Umbilical cord (tissue), 2 donors: Measurements from ENCODE around the gene FKRP. TPM values are rescaled to one million over a fixed set of nuclear protein-coding genes. Genes with fewer than 3 reads are reported as not detected.
"Not testable (repeated sequence)": the region's sequence is repeated elsewhere in the genome, so short reads cannot be mapped to it uniquely, and the experiment has no call there.

Source experiments
- DNase-seq: peaks from one replicate; pipeline ENCODE4 v3.0.0-alpha.2; 2015; ENCODE audit warnings: low spot score
- total RNA-seq: library from RNA; depleted of rRNA; stranded (reverse); fragments of >200 nt; gene quantifications from one replicate; pipeline ENCODE4 v1.2.3, GENCODE V29; 2014; ENCODE audit warnings: low replicate concordance; ENCODE audit not compliant: insufficient read depth

The FKRP gene
- total RNA-seq, 1 donor from 2014 or later = 27.0 TPM

DNA sequence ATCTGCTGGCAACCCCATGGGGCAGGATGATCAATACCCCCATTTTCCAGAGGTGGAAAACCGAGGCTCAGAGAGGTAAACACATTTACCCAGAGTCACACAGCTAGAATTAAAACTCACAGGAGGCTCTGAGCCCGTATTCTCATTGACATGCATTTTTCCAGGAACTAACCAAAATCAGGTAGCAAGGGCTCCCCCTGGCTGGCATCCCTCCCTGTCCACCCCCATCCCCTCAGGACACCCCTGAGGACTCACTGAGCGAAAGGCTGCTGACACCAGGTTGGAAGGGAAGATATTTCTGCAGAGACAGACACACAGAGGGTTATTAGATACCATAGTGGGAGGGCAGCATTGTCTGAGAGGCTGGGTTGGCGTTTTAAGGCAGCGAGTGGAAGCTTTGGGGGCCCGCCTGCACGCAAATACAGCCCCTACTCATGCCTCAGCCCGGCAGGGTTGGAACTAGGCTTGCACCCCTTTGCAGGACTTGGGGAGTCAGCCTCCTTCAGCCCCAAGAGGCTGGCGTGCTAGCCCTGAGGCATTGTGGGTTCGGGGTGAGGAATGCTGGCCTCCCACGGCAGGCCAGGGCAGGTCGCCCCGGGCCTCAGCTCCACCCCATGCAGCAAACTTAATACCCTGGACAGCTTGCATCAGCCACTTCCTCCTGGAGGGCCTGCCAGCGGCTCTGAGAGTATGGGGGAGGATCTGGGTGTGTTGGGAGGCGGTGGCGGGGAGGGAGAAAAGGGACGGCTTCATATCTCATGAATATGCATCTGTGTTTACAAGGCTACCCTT, 38.6 kb downstream of the FKRP start:
- peak; percentile 76 for DNase-seq

DNA sequence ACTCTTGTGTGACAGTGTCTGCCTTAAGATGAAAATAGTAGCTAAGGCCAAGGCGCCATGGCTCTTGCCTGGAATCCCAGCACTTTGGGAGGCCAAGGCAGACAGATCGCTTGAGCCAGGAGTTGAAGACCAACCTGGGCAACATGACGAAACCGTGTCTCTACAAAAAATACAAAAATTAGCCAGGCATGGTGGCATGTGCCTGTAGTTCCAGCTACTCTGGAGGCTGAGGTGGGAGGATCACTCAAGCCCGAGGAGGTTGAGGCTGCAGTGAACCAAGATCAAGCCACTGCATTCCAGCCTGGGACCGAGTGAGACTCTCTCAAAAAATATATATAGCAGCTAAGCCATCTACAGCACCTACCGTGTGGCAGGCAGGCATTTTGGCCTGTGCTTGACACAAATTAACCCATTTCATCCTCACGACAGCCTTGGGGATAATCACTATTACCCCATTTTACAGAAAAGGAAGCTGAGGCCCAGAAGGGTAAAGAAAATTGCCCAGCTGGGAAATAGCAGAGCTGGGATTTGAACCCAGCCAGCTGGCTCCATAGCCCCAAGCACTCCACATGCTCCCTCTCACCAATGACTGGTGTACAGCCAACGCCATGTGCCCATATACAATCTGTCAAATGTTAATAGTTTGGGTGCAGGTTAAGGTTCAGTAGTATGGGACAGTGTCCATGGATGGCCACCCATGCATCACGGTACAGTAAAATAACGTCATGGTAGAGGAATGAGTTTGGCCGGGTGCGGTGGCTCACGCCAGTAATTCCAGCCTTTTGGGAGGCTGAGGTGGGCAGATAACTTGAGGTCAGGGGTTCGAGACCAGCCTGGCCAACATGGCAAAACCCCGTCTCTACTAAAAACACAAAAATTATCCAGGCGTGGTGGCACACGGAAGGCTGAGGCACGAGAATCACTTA, 39.5 kb downstream of the FKRP start:
- no peak for DNase-seq

DNA sequence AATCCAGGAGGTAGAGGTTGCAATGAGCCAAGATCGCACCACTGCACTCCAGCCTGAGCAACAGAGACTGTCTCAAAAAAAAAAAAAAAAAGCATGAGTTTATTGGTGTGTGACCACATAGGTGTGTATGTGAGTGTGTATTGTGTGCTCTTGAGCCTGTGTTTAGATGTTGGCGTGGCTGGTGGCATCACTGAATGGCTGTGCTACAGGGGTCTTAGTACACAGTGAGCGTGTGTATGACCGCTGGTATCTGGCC, 40.1 kb downstream of the FKRP start:
- DNase-seq = no peak

DNA sequence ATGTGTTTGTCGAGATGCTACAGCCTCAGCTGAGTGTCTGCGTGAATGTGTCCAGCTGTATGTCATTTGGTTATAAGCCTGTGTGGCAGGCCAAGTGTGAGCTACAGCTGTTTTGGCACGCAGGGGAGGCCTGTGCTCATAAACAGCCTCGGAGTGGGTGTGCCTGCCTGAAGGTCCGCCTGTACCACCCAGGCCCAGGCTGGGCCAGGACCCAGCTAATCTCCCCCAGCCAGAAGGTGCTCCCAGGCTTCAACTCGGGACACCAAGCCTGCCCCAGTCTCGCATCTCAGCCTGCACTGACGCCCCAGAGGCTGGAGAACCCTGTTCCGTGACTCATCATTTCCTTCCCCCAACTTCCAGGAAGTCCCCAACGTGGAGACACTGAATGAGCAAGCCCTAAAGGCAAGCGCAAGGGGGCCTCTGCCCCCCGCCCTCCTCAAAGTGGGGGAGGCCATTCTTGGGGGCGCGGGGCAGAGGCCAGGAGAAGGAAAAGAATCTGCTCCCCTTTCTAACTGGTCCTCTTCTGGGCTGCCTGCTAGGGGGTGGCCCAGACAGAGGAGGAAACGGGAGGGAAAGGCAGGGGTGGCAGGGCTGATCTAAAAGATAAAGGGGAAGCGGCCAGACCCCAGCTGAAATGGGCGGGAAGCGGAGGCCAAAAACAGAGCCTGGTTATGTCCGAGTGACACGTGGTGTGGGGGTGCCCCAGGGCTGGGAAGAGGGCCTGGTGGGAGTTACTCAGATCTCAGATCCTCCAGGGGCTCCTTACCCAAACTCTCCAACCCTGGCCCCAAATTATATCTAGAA, 40.6 kb downstream of the FKRP start:
- DNase-seq = peak; percentile 86

DNA sequence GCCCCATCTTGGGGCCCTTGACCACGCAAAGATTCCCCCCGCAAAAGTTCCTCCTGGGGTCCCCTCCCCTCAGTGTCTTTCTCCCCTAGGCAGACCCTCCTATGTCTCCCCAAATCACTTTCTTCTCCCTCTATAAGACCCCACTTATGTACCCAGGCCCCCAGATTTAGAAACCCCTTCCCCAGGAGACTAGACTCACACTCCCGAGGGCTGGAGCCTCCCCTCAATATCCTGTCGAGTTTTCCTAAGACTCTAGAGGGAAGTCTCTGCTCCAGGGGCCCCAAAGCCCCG, 41.1 kb downstream of the FKRP start:
- DNase-seq = no peak

DNA sequence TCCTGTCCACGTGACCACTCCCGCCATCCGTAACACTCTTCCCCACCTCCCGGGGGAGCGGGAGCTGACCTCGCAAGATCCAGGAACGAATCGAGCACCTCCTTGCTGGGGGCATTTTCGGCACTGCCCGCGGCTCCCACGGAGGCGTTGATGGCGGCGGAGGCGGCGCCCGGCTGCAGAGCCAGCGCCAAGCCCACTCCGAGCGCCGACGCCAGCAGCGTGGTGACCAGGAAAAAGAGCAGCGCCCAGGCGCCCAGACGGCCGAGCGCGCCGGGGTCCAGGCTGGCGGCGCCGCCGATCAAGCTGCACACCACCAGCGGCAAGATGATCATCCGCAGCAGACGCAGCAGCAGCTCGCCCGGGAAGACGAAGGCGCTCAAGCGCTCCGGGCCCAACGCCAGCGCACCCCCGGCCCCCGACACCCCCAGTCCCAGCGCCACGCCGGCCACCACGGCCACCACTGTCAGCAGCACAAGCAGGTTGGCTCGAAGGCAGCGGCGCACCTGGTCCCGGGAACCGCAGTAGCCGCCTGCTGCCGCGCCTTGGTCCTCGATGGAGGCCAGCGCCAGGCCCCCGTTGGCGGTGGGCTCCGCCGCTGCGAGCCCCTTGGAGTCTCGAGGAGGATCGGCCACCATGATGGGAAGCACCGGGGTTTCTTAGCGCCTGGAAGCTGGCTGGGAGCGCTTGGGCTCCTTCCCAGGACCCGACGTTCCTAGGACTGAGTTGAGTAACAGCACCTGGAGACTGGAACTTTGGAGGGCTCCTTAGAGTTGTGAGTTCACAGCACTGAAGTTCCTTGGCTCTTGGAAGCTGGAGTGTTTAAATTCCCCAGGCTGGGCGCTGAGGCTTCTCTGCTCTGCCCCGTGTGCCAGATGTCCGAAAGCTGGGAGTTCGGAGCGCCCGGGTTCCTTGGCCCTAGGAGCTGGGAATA, 41.7 kb downstream of the FKRP start:
- DNase-seq = peak; percentile 88

DNA sequence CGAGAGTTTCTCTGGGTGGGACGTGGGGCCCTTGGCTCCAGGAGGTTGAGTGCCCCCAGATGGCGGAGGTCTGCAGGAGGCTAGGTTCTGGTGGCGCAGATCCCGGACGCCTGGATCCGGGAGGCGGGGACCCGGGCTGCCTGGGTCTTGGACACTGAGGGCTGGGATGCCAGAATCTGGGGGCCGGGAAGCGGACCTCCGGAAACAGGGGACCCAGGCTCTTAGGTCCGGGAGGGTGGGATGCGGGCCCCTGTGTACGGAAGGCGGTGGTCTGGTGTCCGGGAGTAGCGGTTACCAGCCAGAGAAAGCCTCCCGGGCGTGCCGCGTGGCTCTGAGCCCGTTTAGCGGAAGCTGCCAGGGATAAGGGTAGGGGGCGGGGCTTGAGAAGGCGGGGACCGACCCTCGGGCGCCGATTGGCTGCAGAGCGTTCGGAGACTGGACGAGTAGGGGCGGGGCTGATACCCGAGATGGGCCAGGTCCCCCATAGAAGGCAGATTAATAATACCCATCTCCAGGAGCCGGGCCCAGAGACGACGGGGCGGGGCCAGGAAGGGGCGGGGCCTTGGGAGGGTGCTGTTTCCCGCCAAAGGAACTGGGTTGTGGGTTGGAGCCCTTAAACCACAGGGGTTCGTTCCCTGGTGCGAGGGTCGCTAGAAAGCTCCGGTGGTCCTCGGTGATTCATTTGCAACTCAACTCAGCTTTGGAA, 42.6 kb downstream of the FKRP start, which contains the start of gene SLC1A5:
Gene SLC1A5 (minus strand): TSS at position 333 of the 706 bp plus-strand sequence. CDS start 629 bp downstream, outside the sequence.
- peak; percentile 97 for DNase-seq

DNA sequence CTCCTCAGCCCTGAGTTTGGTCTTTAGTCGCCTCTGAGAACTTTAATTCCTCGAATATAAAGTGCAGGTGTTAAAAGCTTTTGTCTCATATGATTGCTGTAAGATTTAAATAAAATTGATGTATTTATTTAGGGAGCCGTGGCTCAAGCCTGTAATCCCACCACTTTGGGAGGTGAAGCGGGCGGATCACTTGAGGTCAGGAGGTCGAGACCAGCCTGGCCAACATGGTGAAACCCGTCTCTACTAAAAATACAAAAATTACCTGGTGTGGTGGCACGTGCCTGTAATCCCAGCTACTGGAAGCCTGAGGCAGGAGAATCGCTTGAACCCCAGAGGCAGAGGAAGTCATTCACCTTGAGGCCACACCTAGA, 43.1 kb downstream of the FKRP start:
- no peak for DNase-seq

DNA sequence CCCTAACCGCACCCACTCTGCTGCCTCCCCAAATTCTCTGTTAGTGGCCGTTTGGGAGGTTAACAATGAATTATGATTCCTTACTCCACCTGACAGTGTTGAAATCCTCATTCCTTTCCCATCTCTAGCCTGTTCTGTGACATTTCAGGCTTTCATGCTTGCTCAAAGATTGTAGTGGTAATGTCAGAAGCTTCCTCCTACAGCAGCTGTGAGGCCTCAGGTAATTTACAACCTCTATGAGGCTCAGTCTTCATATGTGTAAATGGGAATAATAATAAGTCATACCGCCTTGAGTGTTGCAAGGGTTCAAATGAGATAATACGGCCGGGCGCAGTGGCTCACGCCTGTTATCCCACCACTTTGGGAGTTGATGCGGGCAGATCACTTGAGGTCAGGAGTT, 43.5 kb downstream of the FKRP start:
- peak; percentile 27 for DNase-seq

DNA sequence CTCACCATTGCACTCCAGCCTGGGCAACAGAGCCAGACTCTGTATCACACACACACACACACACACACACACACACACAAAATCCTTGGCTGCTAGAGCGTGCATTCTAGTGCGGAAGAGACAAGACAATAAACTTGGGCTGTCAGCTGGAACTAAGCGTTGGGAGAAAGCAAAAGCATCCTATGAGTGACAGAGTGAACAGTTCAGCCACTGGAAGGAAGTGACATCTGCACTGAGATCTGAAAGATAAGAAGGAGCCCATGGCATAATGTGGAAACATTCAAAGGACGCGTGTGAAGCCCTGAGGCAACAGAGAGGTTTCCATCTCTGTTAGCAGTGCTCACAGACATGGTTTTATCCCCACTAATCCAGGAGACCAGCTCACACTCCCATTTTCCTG, 46.1 kb downstream of the FKRP start:
- peak; percentile 57 for DNase-seq

DNA sequence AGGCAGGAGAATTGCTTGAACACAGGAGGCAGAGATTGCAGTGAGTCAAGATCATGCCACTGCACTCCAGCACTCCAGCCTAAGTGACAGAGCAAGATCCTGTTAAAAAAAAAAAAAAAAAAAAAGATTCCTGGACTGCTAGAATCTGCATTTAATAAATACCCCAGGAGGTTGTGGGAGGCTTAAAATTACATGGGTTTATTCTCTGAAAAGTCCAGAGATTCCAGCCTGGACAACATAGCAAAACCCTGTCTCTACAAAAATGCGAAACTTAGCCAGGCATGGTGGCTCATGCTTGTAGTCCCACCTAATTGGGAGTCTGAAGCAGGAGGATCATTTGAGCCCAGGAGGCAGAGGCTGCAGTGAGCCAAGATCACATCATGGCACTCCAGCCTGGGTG, 52.0 kb downstream of the FKRP start:
- no peak for DNase-seq

DNA sequence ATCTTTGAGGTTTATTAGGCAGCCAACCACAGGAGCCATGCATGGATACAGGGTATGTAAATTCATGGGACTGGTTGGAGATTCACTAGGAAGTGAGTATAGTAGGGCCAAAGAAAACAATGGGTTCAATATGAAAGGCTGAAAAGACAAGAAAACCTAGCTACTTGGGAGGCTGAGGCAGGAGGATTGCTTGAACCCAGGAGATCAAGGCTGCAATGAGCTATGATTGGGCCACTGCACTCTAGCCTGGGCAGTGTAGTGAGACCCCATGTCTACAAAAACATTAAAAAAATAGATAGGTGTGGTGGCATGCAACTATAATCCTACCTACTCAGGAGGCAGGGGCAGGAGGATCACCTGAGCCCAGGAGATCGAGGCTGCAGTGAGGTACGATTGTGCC, 52.9 kb downstream of the FKRP start:
- no peak for DNase-seq

DNA sequence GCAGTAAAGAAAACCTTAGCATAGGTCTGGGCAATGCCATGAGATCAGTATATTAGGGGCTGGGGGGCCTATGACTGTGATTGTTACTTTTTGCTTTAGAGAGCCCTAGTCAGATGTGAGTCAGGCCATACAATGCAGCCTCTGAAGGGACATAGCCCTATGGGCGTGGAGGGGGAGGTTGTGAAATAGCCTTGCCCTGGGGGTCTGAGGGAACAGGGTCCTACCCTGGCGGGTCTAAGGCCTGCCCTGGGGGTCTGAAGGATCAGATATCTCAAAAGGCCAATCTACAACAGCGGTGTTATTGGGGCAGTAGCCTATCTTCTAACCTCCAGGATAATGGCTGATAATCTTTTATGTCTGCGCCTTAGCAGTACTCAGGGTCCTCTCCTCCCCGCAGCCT, 56.3 kb downstream of the FKRP start:
- DNase-seq = no peak

DNA sequence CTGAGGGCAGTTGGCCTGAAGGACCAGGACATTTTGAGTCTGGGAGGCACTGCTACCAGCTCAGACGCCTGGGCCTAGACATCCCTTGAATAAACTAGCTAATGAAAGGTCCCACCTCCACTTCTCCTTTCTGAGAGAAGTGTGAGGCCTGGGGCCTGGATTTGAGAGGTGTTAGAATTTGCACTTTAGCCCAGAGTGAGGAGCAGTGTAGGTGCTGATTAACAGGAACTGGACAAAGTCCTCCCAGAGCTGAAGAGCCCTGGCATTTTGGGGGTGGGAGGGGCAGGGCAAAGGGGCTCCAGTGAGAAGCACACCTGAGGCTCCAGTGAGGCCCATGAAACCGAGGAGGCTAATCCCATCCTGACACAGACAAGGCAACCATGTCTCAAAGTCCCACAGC, 57.7 kb downstream of the FKRP start:
- no peak for DNase-seq

DNA sequence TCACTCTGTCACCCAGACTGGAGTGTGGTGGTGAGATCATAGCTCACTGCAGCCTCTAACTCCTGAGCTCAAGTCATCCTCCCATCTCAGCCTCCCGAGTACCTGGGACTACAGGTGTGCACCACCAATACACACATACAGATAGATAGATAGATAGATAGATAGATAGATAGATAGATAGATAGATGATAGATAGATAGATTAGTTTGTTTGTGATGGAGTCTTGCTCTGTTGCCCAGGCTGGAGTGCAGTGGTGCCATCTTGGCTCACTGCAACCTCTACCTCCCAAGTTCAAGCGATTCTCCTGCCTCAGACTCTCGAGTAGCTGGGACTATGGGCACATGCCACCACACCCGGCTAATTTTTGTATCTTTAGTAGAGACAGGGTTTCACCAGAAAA, 58.6 kb downstream of the FKRP start:
- DNase-seq = not testable (repeated sequence)

DNA sequence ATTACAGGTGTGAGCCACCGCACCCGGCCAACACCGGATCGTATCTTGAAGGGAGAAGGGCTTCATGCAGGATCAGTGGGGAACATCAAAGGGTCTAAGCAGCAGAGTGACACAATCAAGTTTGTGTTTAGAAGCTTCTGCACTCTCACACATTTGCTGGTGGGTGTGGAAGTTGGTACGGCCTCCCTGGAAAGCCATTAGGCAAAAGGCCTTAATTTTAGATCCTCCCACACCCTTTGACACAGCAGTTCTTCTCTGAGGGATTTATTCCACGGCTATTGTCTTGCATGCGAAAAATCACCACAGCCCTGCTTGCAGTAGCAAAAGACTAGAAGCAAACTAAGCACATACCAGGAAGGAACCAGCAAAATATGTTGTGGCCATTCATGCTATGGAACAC, 60.8 kb downstream of the FKRP start:
- no peak for DNase-seq
